SK-N-SH treated with all-trans-retinoic acid at 6 μM for 48 hours (cell line): ENCODE data around the gene ACTR1A.

ENCODE experiments used
- ATAC-seq: fragments of 200-7000 bp; cut with Tn5 transposase; 3 replicates; pipeline ENCODE4 v1.9.1; 2020; ENCODE audit warnings: mild to moderate bottlenecking, moderate library complexity
- ARNTL ChIP-seq: fragments of 450-650 bp; formaldehyde crosslinking; IDR thresholded peaks from 2 replicates; pipeline ENCODE4 v1.5.0; 2020; ENCODE audit warnings: low read depth, mild to moderate bottlenecking, moderate library complexity, borderline replicate concordance
- BACH2 ChIP-seq: fragments of 250-450 bp; sonication (Bioruptor Pico); IDR thresholded peaks from 2 replicates; pipeline ENCODE4 v1.9.0; 2021; ENCODE audit warnings: mild to moderate bottlenecking, borderline replicate concordance
- CREB5 ChIP-seq: fragments of 250-450 bp; sonication (Bioruptor Pico); IDR thresholded peaks from 2 replicates; pipeline ENCODE4 v1.5.1; 2020; ENCODE audit warnings: low read depth, mild to moderate bottlenecking, moderate library complexity
- CSDC2 ChIP-seq: fragments of 250-450 bp; sonication (Bioruptor Pico); IDR thresholded peaks from 2 replicates; pipeline ENCODE4 v1.5.0; 2020; ENCODE audit warnings: mild to moderate bottlenecking, moderate library complexity
- CSRNP3 ChIP-seq: fragments of 250-450 bp; sonication (Bioruptor Pico); IDR thresholded peaks from 2 replicates; pipeline ENCODE4 v1.5.1; 2021; ENCODE audit warnings: mild to moderate bottlenecking, moderate library complexity
- ESRRG ChIP-seq: fragments of 250-450 bp; sonication (Bioruptor Pico); IDR thresholded peaks from 2 replicates; pipeline ENCODE4 v1.6.1; 2021; ENCODE audit warnings: mild to moderate bottlenecking
- ISL1 ChIP-seq: fragments of 250-450 bp; sonication (Bioruptor Pico); IDR thresholded peaks from 2 replicates; pipeline ENCODE4 v2.1.2; 2022; ENCODE audit warnings: mild to moderate bottlenecking, moderate library complexity
- OSR1 ChIP-seq: fragments of 250-450 bp; sonication (Bioruptor Pico); IDR thresholded peaks from 2 replicates; pipeline ENCODE4 v1.8.0; 2022; ENCODE audit warnings: moderate library complexity, mild to moderate bottlenecking, inconsistent platforms
- PPARA ChIP-seq: fragments of 250-450 bp; sonication (Bioruptor Pico); IDR thresholded peaks from 2 replicates; pipeline ENCODE4 v1.5.0; 2020; ENCODE audit warnings: mild to moderate bottlenecking, borderline replicate concordance
- RARB ChIP-seq: fragments of 250-450 bp; sonication (Bioruptor Pico); IDR thresholded peaks from 2 replicates; pipeline ENCODE4 v1.8.0; 2021; ENCODE audit warnings: mild to moderate bottlenecking, moderate library complexity
- SNAI2 ChIP-seq: fragments of 250-450 bp; sonication (Bioruptor Pico); IDR thresholded peaks from 2 replicates; pipeline ENCODE4 v1.5.0; 2020; ENCODE audit warnings: mild to moderate bottlenecking, moderate library complexity
- TCF4 ChIP-seq: fragments of 250-450 bp; sonication (Bioruptor Pico); IDR thresholded peaks from 2 replicates; pipeline ENCODE4 v1.8.0; 2021; ENCODE audit warnings: mild to moderate bottlenecking, moderate library complexity, borderline replicate concordance
- TOX ChIP-seq: fragments of 250-450 bp; sonication (Bioruptor Pico); IDR thresholded peaks from 2 replicates; pipeline ENCODE4 v1.8.0; 2021; ENCODE audit warnings: mild to moderate bottlenecking, moderate library complexity, borderline replicate concordance
- ZC3H10 ChIP-seq: fragments of 250-450 bp; sonication (Bioruptor Pico); IDR thresholded peaks from 2 replicates; pipeline ENCODE4 v1.5.1; 2021; ENCODE audit warnings: mild to moderate bottlenecking, moderate library complexity
- ZFP3 ChIP-seq: fragments of 250-450 bp; sonication (Bioruptor Pico); IDR thresholded peaks from 2 replicates; pipeline ENCODE4 v1.5.0; 2020; ENCODE audit warnings: mild to moderate bottlenecking, moderate library complexity
- ZFP30 ChIP-seq: fragments of 450-650 bp; formaldehyde crosslinking; IDR thresholded peaks from 2 replicates; pipeline ENCODE4 v1.5.0; 2022; ENCODE audit warnings: mild to moderate bottlenecking, moderate library complexity
- ZNF565 ChIP-seq: fragments of 450-650 bp; formaldehyde crosslinking; conservative IDR thresholded peaks from 2 replicates; pipeline ENCODE4 v1.5.0; 2020; ENCODE audit warnings: low read depth, mild to moderate bottlenecking, moderate library complexity
- ZNF70 ChIP-seq: fragments of 450-650 bp; formaldehyde crosslinking; IDR thresholded peaks from 2 replicates; pipeline ENCODE4 v1.5.0; 2020; ENCODE audit warnings: mild to moderate bottlenecking, moderate library complexity
- ZNF8 ChIP-seq: fragments of 450-650 bp; formaldehyde crosslinking; IDR thresholded peaks from 2 replicates; pipeline ENCODE4 v1.5.0; 2020; ENCODE audit warnings: mild to moderate bottlenecking, moderate library complexity
- TF ChIP-seq, protein P1 (sequence below): fragments of 250-450 bp; sonication (Bioruptor Pico); IDR thresholded peaks from 2 replicates; pipeline ENCODE4 v1.8.0; 2021; ENCODE audit warnings: low read depth, mild to moderate bottlenecking, moderate library complexity, borderline replicate concordance
- TF ChIP-seq, protein P2 (sequence below): fragments of 250-450 bp; sonication (Bioruptor Pico); IDR thresholded peaks from 2 replicates; pipeline ENCODE4 v1.5.0; 2020; ENCODE audit warnings: mild to moderate bottlenecking, moderate library complexity

The ACTR1A gene

DNA sequence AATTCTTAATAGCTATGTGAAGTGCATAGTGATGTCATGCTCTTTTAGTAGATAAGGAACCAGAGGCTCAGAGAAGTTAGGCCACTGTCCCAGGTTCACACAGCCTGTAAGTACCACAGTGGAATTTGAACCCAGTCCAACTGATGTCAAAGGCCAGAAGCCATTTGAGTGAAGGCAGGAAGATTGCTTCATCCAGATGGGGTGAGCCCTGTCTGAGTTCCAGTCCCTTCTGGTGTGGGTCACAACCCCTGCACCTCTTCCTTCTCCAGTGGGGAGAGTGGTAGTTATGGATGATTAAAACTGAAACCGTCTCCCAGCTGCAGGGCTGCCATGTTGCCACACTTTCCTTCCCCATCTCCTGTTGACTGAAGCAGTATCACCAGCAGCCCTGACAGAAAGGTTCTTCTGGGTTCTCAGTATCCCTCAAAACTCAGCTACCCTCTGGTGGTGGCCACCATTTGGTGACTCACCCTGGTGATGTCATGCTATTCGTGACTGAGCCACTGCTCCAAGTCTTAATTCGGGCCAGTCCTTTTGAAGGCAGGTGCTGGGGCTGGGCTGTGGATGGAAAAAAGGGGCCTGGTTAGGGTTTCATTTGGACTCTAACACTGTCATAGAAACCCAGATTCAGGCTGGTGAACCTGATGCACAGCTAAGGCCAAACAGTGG, 49.7 kb downstream of the ACTR1A start:
- no peak for ATAC-seq
- TF ChIP-seq ZNF565 (CRISPR knock-in tag), result no peak
- TF ChIP-seq, protein P1, sequence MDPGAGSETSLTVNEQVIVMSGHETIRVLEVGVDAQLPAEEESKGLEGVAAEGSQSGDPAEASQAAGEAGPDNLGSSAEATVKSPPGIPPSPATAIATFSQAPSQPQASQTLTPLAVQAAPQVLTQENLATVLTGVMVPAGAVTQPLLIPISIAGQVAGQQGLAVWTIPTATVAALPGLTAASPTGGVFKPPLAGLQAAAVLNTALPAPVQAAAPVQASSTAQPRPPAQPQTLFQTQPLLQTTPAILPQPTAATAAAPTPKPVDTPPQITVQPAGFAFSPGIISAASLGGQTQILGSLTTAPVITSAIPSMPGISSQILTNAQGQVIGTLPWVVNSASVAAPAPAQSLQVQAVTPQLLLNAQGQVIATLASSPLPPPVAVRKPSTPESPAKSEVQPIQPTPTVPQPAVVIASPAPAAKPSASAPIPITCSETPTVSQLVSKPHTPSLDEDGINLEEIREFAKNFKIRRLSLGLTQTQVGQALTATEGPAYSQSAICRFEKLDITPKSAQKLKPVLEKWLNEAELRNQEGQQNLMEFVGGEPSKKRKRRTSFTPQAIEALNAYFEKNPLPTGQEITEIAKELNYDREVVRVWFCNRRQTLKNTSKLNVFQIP (CRISPR knock-in tag), result no peak
- TF ChIP-seq TOX (CRISPR knock-in tag), result no peak
- TF ChIP-seq ZNF8 (CRISPR knock-in tag), result peak; percentile 64; the same call in 1 of the 2 replicates
- no peak for TF ChIP-seq ARNTL (CRISPR knock-in tag)
- TF ChIP-seq, all 23 proteins: peak for 1

DNA sequence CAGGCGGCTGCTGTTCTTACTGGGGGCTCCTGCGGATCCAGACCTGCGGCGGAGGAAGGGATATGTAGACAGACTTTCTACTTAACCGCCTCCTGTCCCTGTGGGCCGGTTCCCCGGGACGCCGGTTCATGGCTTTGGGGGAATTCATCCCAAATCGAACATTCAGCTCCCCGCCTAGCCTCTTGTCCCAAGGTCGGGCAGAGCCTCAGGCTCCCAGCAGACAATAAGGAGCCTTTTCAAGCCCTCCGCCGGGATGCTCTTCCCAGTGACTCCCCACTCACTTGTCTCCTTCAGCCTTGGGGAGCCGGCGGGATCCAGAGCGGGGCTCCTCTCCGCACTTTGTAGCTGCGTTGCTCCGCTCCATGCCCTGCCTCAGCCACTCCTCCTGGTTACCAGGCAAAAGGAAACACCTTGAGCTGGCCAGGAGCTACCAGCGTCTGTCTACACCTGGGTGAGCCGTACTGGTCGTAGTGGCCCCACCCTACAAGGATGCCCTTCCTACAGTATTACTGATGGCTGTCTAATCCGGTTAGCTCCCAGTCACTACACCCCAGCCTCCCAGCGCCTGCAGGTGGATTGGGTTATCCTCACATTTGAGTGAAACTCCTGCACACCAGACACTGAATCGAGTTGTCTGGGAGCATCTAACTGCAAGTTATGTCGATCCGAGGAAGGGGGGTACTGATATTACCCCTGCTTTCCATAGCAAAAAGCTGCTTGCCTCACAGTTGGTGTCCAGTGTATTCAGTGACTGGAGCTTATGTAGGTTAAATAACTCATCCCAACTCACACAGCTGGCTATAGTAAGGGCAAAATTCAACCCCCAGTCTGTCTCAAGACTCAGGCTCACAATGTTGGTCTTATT, 51.2 kb downstream of the ACTR1A start, which contains the start of gene C10orf95:
C10orf95 (minus strand) TSS at position 439 of the 865 bp plus-strand sequence. CDS start 450 bp downstream, outside the sequence.
- TF ChIP-seq RARB (CRISPR knock-in tag), result no peak
- TF ChIP-seq ARNTL (CRISPR knock-in tag), result no peak
- TF ChIP-seq, protein P2, sequence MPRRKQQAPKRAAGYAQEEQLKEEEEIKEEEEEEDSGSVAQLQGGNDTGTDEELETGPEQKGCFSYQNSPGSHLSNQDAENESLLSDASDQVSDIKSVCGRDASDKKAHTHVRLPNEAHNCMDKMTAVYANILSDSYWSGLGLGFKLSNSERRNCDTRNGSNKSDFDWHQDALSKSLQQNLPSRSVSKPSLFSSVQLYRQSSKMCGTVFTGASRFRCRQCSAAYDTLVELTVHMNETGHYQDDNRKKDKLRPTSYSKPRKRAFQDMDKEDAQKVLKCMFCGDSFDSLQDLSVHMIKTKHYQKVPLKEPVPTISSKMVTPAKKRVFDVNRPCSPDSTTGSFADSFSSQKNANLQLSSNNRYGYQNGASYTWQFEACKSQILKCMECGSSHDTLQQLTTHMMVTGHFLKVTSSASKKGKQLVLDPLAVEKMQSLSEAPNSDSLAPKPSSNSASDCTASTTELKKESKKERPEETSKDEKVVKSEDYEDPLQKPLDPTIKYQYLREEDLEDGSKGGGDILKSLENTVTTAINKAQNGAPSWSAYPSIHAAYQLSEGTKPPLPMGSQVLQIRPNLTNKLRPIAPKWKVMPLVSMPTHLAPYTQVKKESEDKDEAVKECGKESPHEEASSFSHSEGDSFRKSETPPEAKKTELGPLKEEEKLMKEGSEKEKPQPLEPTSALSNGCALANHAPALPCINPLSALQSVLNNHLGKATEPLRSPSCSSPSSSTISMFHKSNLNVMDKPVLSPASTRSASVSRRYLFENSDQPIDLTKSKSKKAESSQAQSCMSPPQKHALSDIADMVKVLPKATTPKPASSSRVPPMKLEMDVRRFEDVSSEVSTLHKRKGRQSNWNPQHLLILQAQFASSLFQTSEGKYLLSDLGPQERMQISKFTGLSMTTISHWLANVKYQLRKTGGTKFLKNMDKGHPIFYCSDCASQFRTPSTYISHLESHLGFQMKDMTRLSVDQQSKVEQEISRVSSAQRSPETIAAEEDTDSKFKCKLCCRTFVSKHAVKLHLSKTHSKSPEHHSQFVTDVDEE (CRISPR knock-in tag), result no peak
- no peak for TF ChIP-seq ESRRG (CRISPR knock-in tag)
- no peak for TF ChIP-seq CSDC2 (CRISPR knock-in tag)
- TF ChIP-seq CSRNP3 (CRISPR knock-in tag), result no peak
- no peak for TF ChIP-seq BACH2 (CRISPR knock-in tag)
- no peak for TF ChIP-seq ZNF70 (CRISPR knock-in tag)
- no peak for TF ChIP-seq TCF4

DNA sequence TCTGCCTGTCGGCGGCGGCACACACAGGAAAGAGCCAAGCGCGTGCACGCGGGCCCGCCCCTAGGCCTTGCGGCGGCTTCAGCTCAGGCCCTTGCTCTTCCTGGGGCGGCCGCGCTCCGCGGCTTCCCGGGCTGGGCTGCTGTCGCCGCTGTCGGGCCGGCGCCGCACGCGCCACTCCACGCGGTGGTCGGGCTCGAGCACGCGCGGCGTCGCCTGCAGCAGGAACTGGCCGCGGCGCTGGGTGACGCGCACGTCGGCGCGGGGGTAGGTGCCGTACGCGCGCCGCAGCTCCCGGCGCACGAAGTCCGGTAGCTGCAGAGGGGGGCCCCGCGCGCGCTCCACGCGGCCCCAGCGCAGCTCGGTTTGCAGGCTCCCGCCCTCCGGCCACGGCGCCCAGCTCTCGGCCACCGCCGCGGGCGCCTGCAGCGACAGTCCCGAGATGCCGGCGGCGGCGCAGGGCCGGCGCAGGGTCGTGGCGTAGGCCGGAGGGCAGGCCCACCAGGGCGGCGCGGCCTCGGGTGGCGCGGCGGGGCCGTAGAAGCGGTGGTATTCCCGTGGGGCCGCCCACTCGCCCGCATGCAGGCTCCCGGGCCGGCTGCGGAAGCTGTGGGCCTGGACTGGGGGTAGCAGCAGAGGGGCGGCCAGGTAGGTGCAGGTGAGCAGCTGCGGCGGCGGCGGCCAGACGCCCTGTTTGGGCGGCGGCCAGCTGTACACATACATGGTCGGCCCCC, 52.0 kb downstream of the ACTR1A start:
- peak; percentile 84 for ATAC-seq
- TF ChIP-seq BACH2 (CRISPR knock-in tag), result peak; percentile 70; the same call in 1 of the 2 replicates
- TF ChIP-seq PPARA (CRISPR knock-in tag), result 0 out of 2 replicates have a peak, but pooled peaks have one; percentile 35
- no peak for TF ChIP-seq RARB (CRISPR knock-in tag)
- TF ChIP-seq, protein P2 (CRISPR knock-in tag), result peak; percentile 68; the same call in 1 of the 2 replicates
- TF ChIP-seq TCF4, result no peak
- no peak for TF ChIP-seq ZFP3 (CRISPR knock-in tag)
- TF ChIP-seq SNAI2 (CRISPR knock-in tag), result 0 out of 2 replicates have a peak, but pooled peaks have one; percentile 12
- TF ChIP-seq ESRRG (CRISPR knock-in tag), result no peak
- no peak for TF ChIP-seq CREB5
- TF ChIP-seq, protein P1 (CRISPR knock-in tag), result no peak
- TF ChIP-seq ZNF565 (CRISPR knock-in tag), result no peak
- TF ChIP-seq OSR1 (CRISPR knock-in tag), result no peak
- TF ChIP-seq ZNF70 (CRISPR knock-in tag), result no peak
- no peak for TF ChIP-seq ZFP30 (CRISPR knock-in tag)
- peak; percentile 72; the same call in 1 of the 2 replicates for TF ChIP-seq ARNTL (CRISPR knock-in tag)
- no peak for TF ChIP-seq ISL1 (CRISPR knock-in tag)
- TF ChIP-seq CSDC2 (CRISPR knock-in tag), result no peak
- no peak for TF ChIP-seq ZC3H10

More for the DNA sequence above, 51.2 kb downstream of the ACTR1A start, which contains the start of gene C10orf95:
- peak; percentile 6; the same call in 2 of the 3 replicates for ATAC-seq
